Heart left ventricle (tissue), 13 donors: Measurements from ENCODE around the gene MYBL2.

Experiments
- CTCF ChIP-seq, 12 donors: fragments of 200-600 bp; sonication (generic) in 4 of 12; IDR thresholded peaks; one replicate each; pipeline versions ENCODE4 v1.5.0 to v1.8.0; 2018 to 2022; ENCODE audit warnings: antibody characterized with exemption in 12 of 12, mild to moderate bottlenecking in 5 of 12
- POLR2A ChIP-seq, 2 donors: fragments of 450-650 bp; IDR thresholded peaks; one replicate each; pipeline ENCODE4 v1.6.1; 2017; ENCODE audit warnings: antibody characterized with exemption in 2 of 2, mild to moderate bottlenecking in 2 of 2, moderate library complexity in 2 of 2
- donor health status: ischemic (EF 13 %, LVEDD 7.1; RV severe dilation, severe dysfunction).
- donor health status: DM: no; HTN: yes; CAD: no.
- donor health status: DM: no; HTN: no; CAD: no.
- donor health status: ischemic (EF 25% LVEDD 6.9; RV normal size, moderate dysfunction).
- donor health status: ischemic (EF 25% LVEDD 5.7; RV mildly dilated, moderate dysfunction).
- donor health status: ischemic (EF 35%, LVEDD 5.7; RV mildly dilated, moderate dysfunction).
- donor health status: nonischemic (EF 11% LVEDD 7.7; RV severe dilation, severe dysfunction).
- donor health status: DM: yes; HTN: yes; CAD: no.
- donor health status: PGD.
- donor health status: ischemic (EF 29% LVEDD 5.4; RV normal size, mild dysfunction).
- donor health status: nonischemic (EF 23%, LVEDD 6.1; RV moderate dilation, normal function).

GRCh38 chr20:43716757-43717615 is 50.1 kb downstream of the MYBL2 start:
- no peak for TF ChIP-seq CTCF (IDR thresholded peaks at IDR 0.05)
- no peak for TF ChIP-seq POLR2A (IDR thresholded peaks at IDR 0.05)
